Vagina (tissue), 2 donors: ENCODE measurements around the gene BRPF3. TPM values are rescaled to one million over a fixed set of nuclear protein-coding genes. Genes with fewer than 3 reads are reported as not detected.
"Not testable (repeated sequence)": the region's sequence is repeated elsewhere in the genome, so short reads cannot be mapped to it uniquely, and the experiment has no call there.

Experiments used
- DNase-seq, 2 donors: peaks; one replicate each; pipeline ENCODE4 v3.0.0-alpha.2; 2017; ENCODE audit errors: extremely low spot score in 2 of 2
- H3K27ac ChIP-seq: fragments of 200-600 bp; sonication (generic); one replicate; pipeline ENCODE4 v1.5.1; 2019
- H3K27me3 ChIP-seq: fragments of 200-600 bp; sonication (generic); one replicate; pipeline ENCODE4 v1.5.1; 2019
- H3K36me3 ChIP-seq, 2 donors: fragments of 200-600 bp; sonication (generic); one replicate each; pipeline ENCODE4 v1.5.1; 2017 to 2019
- H3K4me1 ChIP-seq: fragments of 200-600 bp; sonication (generic); one replicate; pipeline ENCODE4 v1.5.1; 2019
- H3K4me3 ChIP-seq, 2 donors: fragments of 200-600 bp; sonication (generic); 1 replicate in 1 of 2; 2 replicates in 1 of 2; pipeline ENCODE4 v1.5.1; 2016 to 2019
- H3K9me3 ChIP-seq: fragments of 200-600 bp; sonication (generic); one replicate; pipeline ENCODE4 v1.5.1; 2019
- CTCF ChIP-seq, 3 experiments: fragments of 450-650 bp in 2 of 3; fragments of 200-600 bp in 1 of 3; sonication (generic) in 1 of 3; IDR thresholded peaks; one replicate each; pipeline ENCODE4 v1.5.1; 2017 to 2019; ENCODE audit warnings: antibody characterized with exemption in 3 of 3, mild to moderate bottlenecking in 2 of 3, moderate library complexity in 2 of 3
- POLR2A ChIP-seq, 2 donors: fragments of 450-650 bp; IDR thresholded peaks; one replicate each; pipeline ENCODE4 v1.6.1; 2017; ENCODE audit warnings: antibody characterized with exemption in 2 of 2, mild to moderate bottlenecking in 2 of 2, moderate library complexity in 2 of 2
- POLR2AphosphoS5 ChIP-seq, 2 donors: sonication (generic); formaldehyde crosslinking; IDR thresholded peaks; one replicate each; pipeline ENCODE4 v1.9.0; 2017; ENCODE audit warnings: antibody characterized with exemption in 2 of 2, mild to moderate bottlenecking in 2 of 2, low read depth in 1 of 2; ENCODE audit not compliant: insufficient read depth in 1 of 2
- intact Hi-C: fragments of 100-400 bp; cut with DNase I; formaldehyde crosslinking; loops from one replicate; pipeline ENCODE4 v1.15.1; 2023
- total RNA-seq: library from RNA; depleted of rRNA; stranded (reverse); fragments of >200 nt; gene quantifications from one replicate; pipeline ENCODE4 v1.2.3, GENCODE V29; 2016

The BRPF3 gene
- total RNA-seq, 1 donor from 2014 or later, result 18.7 TPM

GRCh38 chr6:36216559-36216958 is 20.0 kb downstream of the BRPF3 start:
- H3K36me3 ChIP-seq, result peaks cover 0 to 76% of the 10 kb centered on the region in 2 donors
- intact Hi-C loops, result no loop called here
- H3K27me3 ChIP-seq, result no peaks in the 10 kb centered on the region

DNA sequence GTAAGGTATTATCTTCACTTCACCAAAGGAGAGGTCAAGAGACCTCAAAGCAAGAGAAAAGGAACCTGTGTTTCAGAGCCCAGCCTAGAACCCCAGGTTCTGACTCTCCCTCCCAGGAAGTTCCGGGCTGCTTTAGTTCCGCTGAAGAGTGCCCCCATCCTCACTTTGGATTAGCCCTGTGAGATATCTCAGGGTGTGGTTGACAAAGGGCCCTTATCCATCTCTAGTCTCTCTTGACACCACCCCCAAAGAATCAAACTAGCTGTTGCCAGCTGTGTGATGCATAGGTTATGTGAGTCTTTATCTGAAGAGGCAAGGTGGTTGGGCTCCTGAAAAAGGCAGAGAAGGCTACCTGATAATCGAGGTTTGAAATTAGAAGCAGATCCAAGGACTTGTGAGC is 20.6 kb downstream of the BRPF3 start:
- intact Hi-C loops, result no loop called here
- Histone ChIP-seq H3K36me3 (peaks cover 0 to 74% of the 10 kb centered on the region in 2 donors), H3K27me3 (no peaks in the 10 kb centered on the region), H3K4me3 (no peak overlapping the region), H3K27ac (no peak overlapping the region), H3K4me1 (peaks cover 6% of the 10 kb centered on the region), H3K9me3 (no peaks in the 10 kb centered on the region)
- peak in 1 of 2 donors; percentile 64 for DNase-seq
- TF ChIP-seq POLR2AphosphoS5 (IDR thresholded peaks at IDR 0.05; ENCODE audit: insufficient read depth in 1 of 2, low read depth in 1 of 2), result no peak

More at GRCh38 chr6:36216559-36216958, 20.0 kb downstream of the BRPF3 start:
- Histone ChIP-seq H3K27ac (no peak overlapping the region), H3K9me3 (no peaks in the 10 kb centered on the region), H3K4me3 (no peak overlapping the region), H3K4me1 (no peaks in the 10 kb centered on the region)
- DNase-seq, result peak in 1 of 2 donors; percentile 22
- TF ChIP-seq POLR2AphosphoS5 (IDR thresholded peaks at IDR 0.05; ENCODE audit: insufficient read depth in 1 of 2, low read depth in 1 of 2), result no peak
- TF ChIP-seq CTCF (IDR thresholded peaks at IDR 0.05), result no peak
- TF ChIP-seq POLR2A (IDR thresholded peaks at IDR 0.05), result no peak

GRCh38 chr6:36217946-36218345 is 21.4 kb downstream of the BRPF3 start:
- H3K36me3 ChIP-seq, result peaks cover 0 to 79% of the 10 kb centered on the region in 2 donors

DNA sequence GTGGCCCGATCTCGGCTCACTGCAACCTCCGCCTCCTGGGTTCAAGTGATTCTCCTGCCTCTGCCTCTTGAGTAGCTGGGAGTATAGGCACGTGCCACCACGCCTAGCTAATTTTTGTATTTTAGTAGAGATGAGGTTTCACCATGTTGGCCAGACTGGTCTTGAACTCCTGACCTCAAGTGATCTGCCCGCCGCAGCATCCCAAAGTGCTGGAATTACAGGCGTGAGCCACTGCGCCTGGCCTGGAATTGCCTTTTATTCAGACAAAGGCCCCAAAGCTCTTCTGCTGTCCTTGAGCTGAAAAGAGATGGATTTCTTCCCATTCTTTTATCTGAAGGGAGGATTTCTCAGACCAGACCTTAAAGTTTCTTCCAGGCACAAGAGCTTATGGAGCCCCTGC is 22.0 kb downstream of the BRPF3 start:
- H3K27ac ChIP-seq, H3K4me3 ChIP-seq, H3K27me3 ChIP-seq, intact Hi-C loops, DNase-seq, H3K9me3 ChIP-seq: not testable (repeated sequence)
- peaks cover 0 to 77% of the 10 kb centered on the region in 2 donors for H3K36me3 ChIP-seq
- H3K4me1 ChIP-seq, result peaks cover 10% of the 10 kb centered on the region

More at GRCh38 chr6:36217946-36218345, 21.4 kb downstream of the BRPF3 start:
- TF ChIP-seq POLR2A (IDR thresholded peaks at IDR 0.05) (no peak), POLR2AphosphoS5 (IDR thresholded peaks at IDR 0.05; ENCODE audit: insufficient read depth in 1 of 2, low read depth in 1 of 2) (no peak), CTCF (IDR thresholded peaks at IDR 0.05) (no peak)
- no peak for DNase-seq
- Histone ChIP-seq H3K4me3 (no peak overlapping the region), H3K9me3 (no peaks in the 10 kb centered on the region), H3K27ac (no peak overlapping the region), H3K27me3 (no peaks in the 10 kb centered on the region), H3K4me1 (peaks cover 10% of the 10 kb centered on the region)
- intact Hi-C loops, result no loop called here

GRCh38 chr6:36219081-36219480 is 22.5 kb downstream of the BRPF3 start:
- Histone ChIP-seq H3K27ac (no peak overlapping the region), H3K36me3 (peaks cover 0 to 71% of the 10 kb centered on the region in 2 donors), H3K9me3 (no peaks in the 10 kb centered on the region), H3K4me1 (peaks cover 10% of the 10 kb centered on the region), H3K4me3 (no peak overlapping the region), H3K27me3 (no peaks in the 10 kb centered on the region)
- intact Hi-C loops, result no loop called here
- TF ChIP-seq CTCF (IDR thresholded peaks at IDR 0.05), result no peak
- no peak for TF ChIP-seq POLR2AphosphoS5 (IDR thresholded peaks at IDR 0.05; ENCODE audit: insufficient read depth in 1 of 2, low read depth in 1 of 2)
- no peak for TF ChIP-seq POLR2A (IDR thresholded peaks at IDR 0.05)
- no peak for DNase-seq

GRCh38 chr6:36220226-36220625 is 23.7 kb downstream of the BRPF3 start:
- intact Hi-C loops, result no loop called here
- peaks cover 21% of the 10 kb centered on the region for H3K4me1 ChIP-seq
- peaks cover 0 to 71% of the 10 kb centered on the region in 2 donors for H3K36me3 ChIP-seq

More at GRCh38 chr6:36220226-36220625, 23.7 kb downstream of the BRPF3 start:
- Histone ChIP-seq H3K4me3 (no peak overlapping the region), H3K27ac (no peak overlapping the region), H3K27me3 (no peaks in the 10 kb centered on the region), H3K9me3 (no peaks in the 10 kb centered on the region)
- no peak for DNase-seq
- TF ChIP-seq CTCF (IDR thresholded peaks at IDR 0.05) (no peak), POLR2AphosphoS5 (IDR thresholded peaks at IDR 0.05; ENCODE audit: insufficient read depth in 1 of 2, low read depth in 1 of 2) (no peak), POLR2A (IDR thresholded peaks at IDR 0.05) (no peak)
